HEK293 (cell line): Measurements from ENCODE around the gene ZFYVE19.

Source experiments
- CTCF ChIA-PET: fragments of 350-600 bp; formaldehyde crosslinking; extraction: SDS; loops from one replicate; lab custom pipeline; 2021; ENCODE audit warnings: antibody characterized with exemption; lab: Yijun Ruan, JAX
- POLR2A ChIA-PET: fragments of 300-600 bp; formaldehyde crosslinking; extraction: SDS; loops from one replicate; lab custom pipeline; 2020; ENCODE audit warnings: antibody characterized with exemption, inconsistent platforms; lab: Yijun Ruan, JAX
- H3K27ac ChIP-seq: fragments of 200-500 bp; sonication (Bioruptor generic); 2 replicates; pipeline ENCODE4 v1.5.1; 2014; ENCODE audit warnings: low read depth, low read length, control low read depth, inconsistent platforms; ENCODE audit errors: extremely low read depth
- H3K36me3 ChIP-seq, 2 experiments: fragments of 200-500 bp in 1 of 2; sonication (Bioruptor generic) in 1 of 2; 1 replicate in 1 of 2; 2 replicates in 1 of 2; pipeline ENCODE4 v1.5.1; 2014 to 2017; ENCODE audit warnings: inconsistent platforms in 2 of 2, low read length in 2 of 2; ENCODE audit not compliant: control insufficient read depth in 2 of 2, insufficient read depth in 1 of 2
- H3K4me1 ChIP-seq: fragments of 200-500 bp; sonication (Bioruptor generic); 2 replicates; pipeline ENCODE4 v1.5.1; 2014; ENCODE audit warnings: mild to moderate bottlenecking, low read length, inconsistent platforms; ENCODE audit not compliant: control insufficient read depth, insufficient read depth
- H3K4me3 ChIP-seq: 2 replicates; pipeline ENCODE4 v1.5.1; 2011; ENCODE audit warnings: low read depth, mild to moderate bottlenecking, control low read depth, low read length, moderate library complexity
- H3K9me3 ChIP-seq: fragments of 200-500 bp; sonication (Bioruptor generic); 2 replicates; pipeline ENCODE4 v1.5.1; 2014; ENCODE audit warnings: low read depth, low read length, inconsistent platforms; ENCODE audit not compliant: control insufficient read depth, insufficient read depth
- FEZF1 ChIP-seq: fragments of 450-650 bp; formaldehyde crosslinking; IDR thresholded peaks from 2 replicates; pipeline ENCODE4 v1.5.1; 2016; ENCODE audit warnings: missing biosample characterization, missing genetic modification characterization
- KLF10 ChIP-seq: fragments of 450-650 bp; IDR thresholded peaks from 2 replicates; pipeline ENCODE4 v1.5.1; 2018; ENCODE audit warnings: missing biosample characterization, mild to moderate bottlenecking, missing genetic modification characterization
- SETDB1 ChIP-seq: IDR thresholded peaks from one replicate; pipeline ENCODE4 v1.6.1; 2017; ENCODE audit warnings: mild to moderate bottlenecking, low read length, moderate library complexity, mixed read lengths; ENCODE audit not compliant: insufficient read length
- ZBTB10 ChIP-seq: fragments of 450-650 bp; formaldehyde crosslinking; IDR thresholded peaks from 2 replicates; pipeline ENCODE4 v1.5.1; 2016; ENCODE audit warnings: missing biosample characterization, missing genetic modification characterization
- ZBTB17 ChIP-seq: fragments of 450-650 bp; formaldehyde crosslinking; IDR thresholded peaks from 2 replicates; pipeline ENCODE4 v1.5.1; 2016; ENCODE audit warnings: missing biosample characterization, missing genetic modification characterization
- ZBTB7A ChIP-seq: fragments of 450-650 bp; formaldehyde crosslinking; IDR thresholded peaks from 2 replicates; pipeline ENCODE4 v1.5.1; 2016; ENCODE audit warnings: low read depth, missing biosample characterization, missing genetic modification characterization
- ZNF26 ChIP-seq: fragments of 450-650 bp; formaldehyde crosslinking; IDR thresholded peaks from 2 replicates; pipeline ENCODE4 v1.5.1; 2016; ENCODE audit warnings: missing biosample characterization, missing genetic modification characterization
- ZNF354C ChIP-seq: fragments of 450-650 bp; formaldehyde crosslinking; IDR thresholded peaks from 2 replicates; pipeline ENCODE4 v1.5.1; 2016; ENCODE audit warnings: missing biosample characterization, missing genetic modification characterization, low read depth, borderline replicate concordance
- ZNF366 ChIP-seq: fragments of 450-650 bp; formaldehyde crosslinking; conservative IDR thresholded peaks from 2 replicates; pipeline ENCODE4 v1.5.1; 2016; ENCODE audit warnings: missing biosample characterization, missing genetic modification characterization
- ZNF391 ChIP-seq: fragments of 450-650 bp; formaldehyde crosslinking; IDR thresholded peaks from 2 replicates; pipeline ENCODE4 v1.5.1; 2016; ENCODE audit warnings: low read depth, missing biosample characterization, missing genetic modification characterization, borderline replicate concordance
- ZNF555 ChIP-seq: fragments of 450-650 bp; formaldehyde crosslinking; conservative IDR thresholded peaks from 2 replicates; pipeline ENCODE4 v1.5.1; 2017; ENCODE audit warnings: missing biosample characterization, mild to moderate bottlenecking, missing genetic modification characterization, inconsistent platforms
- ZNF777 ChIP-seq: fragments of 450-650 bp; formaldehyde crosslinking; IDR thresholded peaks from 2 replicates; pipeline ENCODE4 v1.5.1; 2017; ENCODE audit warnings: missing biosample characterization, missing genetic modification characterization, borderline replicate concordance
- ZSCAN23 ChIP-seq: fragments of 450-650 bp; formaldehyde crosslinking; IDR thresholded peaks from 2 replicates; pipeline ENCODE4 v1.5.1; 2016; ENCODE audit warnings: missing biosample characterization, missing genetic modification characterization
- TF ChIP-seq, protein P1 (sequence below): fragments of 450-650 bp; formaldehyde crosslinking; IDR thresholded peaks from 2 replicates; pipeline ENCODE4 v1.5.1; 2016; ENCODE audit warnings: missing biosample characterization, missing genetic modification characterization, borderline replicate concordance
- TF ChIP-seq, protein P2 (sequence below): sonication (generic); formaldehyde crosslinking; IDR thresholded peaks from 2 replicates; pipeline ENCODE4 v1.8.1; 2022; ENCODE audit warnings: mild to moderate bottlenecking, moderate library complexity, missing genetic modification reagents

Gene ZFYVE19

DNA sequence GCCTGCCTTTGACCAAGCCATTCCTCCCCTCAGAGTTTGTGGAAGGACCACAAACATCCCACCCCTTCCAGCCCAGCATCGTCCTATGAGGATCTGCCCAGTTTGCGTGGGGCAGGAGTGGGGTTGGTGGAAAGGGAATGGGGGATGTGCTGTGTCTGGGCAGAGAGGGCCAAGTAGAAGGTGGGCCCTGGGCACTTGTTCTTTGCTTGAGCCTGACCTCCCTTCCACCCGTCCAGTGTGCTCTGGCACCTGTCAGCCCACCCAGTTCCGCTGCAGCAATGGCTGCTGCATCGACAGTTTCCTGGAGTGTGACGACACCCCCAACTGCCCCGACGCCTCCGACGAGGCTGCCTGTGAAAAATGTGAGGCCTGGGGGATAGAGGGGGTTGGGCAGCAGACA lies 47.3 kb downstream of the ZFYVE19 start:
- Histone ChIP-seq H3K9me3 (no peaks in the 10 kb centered on the region), H3K27ac (no peak overlapping the region), H3K4me1 (no peaks in the 10 kb centered on the region), H3K4me3 (no peak overlapping the region), H3K36me3 (peaks cover 0 to 41% of the 10 kb centered on the region in 2 experiments; a peak in 2 of 3 replicates)
- CTCF ChIA-PET, result interaction anchor here (7.7 kb wide), 1 partner anchor 41 kb away, joined by 117 read pairs; the partner anchor contains the start of gene VPS18
- TF ChIP-seq ZNF777 (tag by site-specific recombination) (no peak), ZNF366 (tag by site-specific recombination) (no peak), ZBTB17 (tag by site-specific recombination) (no peak), ZNF354C (tag by site-specific recombination) (no peak), FEZF1 (tag by site-specific recombination) (no peak), ZSCAN23 (tag by site-specific recombination) (no peak), ZNF26 (tag by site-specific recombination) (no peak), ZBTB10 (no peak), KLF10 (tag by site-specific recombination) (no peak), ZNF555 (tag by site-specific recombination) (no peak), SETDB1 (no peak), ZNF391 (tag by site-specific recombination) (no peak), ZBTB7A (tag by site-specific recombination) (no peak)
- TF ChIP-seq, protein P1, sequence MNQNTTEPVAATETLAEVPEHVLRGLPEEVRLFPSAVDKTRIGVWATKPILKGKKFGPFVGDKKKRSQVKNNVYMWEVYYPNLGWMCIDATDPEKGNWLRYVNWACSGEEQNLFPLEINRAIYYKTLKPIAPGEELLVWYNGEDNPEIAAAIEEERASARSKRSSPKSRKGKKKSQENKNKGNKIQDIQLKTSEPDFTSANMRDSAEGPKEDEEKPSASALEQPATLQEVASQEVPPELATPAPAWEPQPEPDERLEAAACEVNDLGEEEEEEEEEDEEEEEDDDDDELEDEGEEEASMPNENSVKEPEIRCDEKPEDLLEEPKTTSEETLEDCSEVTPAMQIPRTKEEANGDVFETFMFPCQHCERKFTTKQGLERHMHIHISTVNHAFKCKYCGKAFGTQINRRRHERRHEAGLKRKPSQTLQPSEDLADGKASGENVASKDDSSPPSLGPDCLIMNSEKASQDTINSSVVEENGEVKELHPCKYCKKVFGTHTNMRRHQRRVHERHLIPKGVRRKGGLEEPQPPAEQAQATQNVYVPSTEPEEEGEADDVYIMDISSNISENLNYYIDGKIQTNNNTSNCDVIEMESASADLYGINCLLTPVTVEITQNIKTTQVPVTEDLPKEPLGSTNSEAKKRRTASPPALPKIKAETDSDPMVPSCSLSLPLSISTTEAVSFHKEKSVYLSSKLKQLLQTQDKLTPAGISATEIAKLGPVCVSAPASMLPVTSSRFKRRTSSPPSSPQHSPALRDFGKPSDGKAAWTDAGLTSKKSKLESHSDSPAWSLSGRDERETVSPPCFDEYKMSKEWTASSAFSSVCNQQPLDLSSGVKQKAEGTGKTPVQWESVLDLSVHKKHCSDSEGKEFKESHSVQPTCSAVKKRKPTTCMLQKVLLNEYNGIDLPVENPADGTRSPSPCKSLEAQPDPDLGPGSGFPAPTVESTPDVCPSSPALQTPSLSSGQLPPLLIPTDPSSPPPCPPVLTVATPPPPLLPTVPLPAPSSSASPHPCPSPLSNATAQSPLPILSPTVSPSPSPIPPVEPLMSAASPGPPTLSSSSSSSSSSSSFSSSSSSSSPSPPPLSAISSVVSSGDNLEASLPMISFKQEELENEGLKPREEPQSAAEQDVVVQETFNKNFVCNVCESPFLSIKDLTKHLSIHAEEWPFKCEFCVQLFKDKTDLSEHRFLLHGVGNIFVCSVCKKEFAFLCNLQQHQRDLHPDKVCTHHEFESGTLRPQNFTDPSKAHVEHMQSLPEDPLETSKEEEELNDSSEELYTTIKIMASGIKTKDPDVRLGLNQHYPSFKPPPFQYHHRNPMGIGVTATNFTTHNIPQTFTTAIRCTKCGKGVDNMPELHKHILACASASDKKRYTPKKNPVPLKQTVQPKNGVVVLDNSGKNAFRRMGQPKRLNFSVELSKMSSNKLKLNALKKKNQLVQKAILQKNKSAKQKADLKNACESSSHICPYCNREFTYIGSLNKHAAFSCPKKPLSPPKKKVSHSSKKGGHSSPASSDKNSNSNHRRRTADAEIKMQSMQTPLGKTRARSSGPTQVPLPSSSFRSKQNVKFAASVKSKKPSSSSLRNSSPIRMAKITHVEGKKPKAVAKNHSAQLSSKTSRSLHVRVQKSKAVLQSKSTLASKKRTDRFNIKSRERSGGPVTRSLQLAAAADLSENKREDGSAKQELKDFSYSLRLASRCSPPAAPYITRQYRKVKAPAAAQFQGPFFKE, result no peak
- TF ChIP-seq, protein P2, sequence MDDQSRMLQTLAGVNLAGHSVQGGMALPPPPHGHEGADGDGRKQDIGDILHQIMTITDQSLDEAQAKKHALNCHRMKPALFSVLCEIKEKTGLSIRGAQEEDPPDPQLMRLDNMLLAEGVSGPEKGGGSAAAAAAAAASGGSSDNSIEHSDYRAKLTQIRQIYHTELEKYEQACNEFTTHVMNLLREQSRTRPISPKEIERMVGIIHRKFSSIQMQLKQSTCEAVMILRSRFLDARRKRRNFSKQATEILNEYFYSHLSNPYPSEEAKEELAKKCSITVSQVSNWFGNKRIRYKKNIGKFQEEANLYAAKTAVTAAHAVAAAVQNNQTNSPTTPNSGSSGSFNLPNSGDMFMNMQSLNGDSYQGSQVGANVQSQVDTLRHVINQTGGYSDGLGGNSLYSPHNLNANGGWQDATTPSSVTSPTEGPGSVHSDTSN (CRISPR knock-in tag), result no peak
- POLR2A ChIA-PET, result interaction anchor here (2.1 kb wide), 1 partner anchor 40 kb away, joined by 4 read pairs; the partner anchor contains the start of gene VPS18
